Stimulated activated CD8-positive, alpha-beta memory T cell treated with anti-CD3 and anti-CD28 coated beads, Interleukin-12 subunit alpha, Interleukin-12 subunit beta, amount 100 ng/mL, for 1 hour (primary cell): ENCODE data around the gene CCDC9.
A peak's percentile ranks its signal among the peaks of the same experiment; 100 is the strongest.
"Not testable (repeated sequence)": the region's sequence is repeated elsewhere in the genome, so short reads cannot be mapped to it uniquely, and the experiment has no call there.

Experiments
- DNase-seq: peaks from one replicate; pipeline ENCODE4 v3.0.0-alpha.2; 2020; ENCODE audit warnings: low read depth

The CCDC9 gene

GRCh38 chr19:47261946-47262793 lies 5.8 kb downstream of the CCDC9 start:
- not testable (repeated sequence) for DNase-seq

- no peak for DNase-seq
These were observed 8.3 kb downstream of the CCDC9 start for GRCh38 chr19:47264629-47265028.

GRCh38 chr19:47266401-47266941 lies 10.1 kb downstream of the CCDC9 start:
- DNase-seq, result no peak

GRCh38 chr19:47267350-47267759 lies 11.0 kb downstream of the CCDC9 start:
- DNase-seq, result no peak

- DNase-seq, result no peak
These were observed 11.7 kb downstream of the CCDC9 start for GRCh38 chr19:47268028-47268427.

- DNase-seq, result no peak
These were observed 13.3 kb downstream of the CCDC9 start for GRCh38 chr19:47269596-47269995.

GRCh38 chr19:47270408-47270807 lies 14.1 kb downstream of the CCDC9 start:
- DNase-seq, result no peak

- no peak for DNase-seq
These were observed 15.6 kb downstream of the CCDC9 start for GRCh38 chr19:47271949-47272348.

GRCh38 chr19:47272448-47273312 lies 16.4 kb downstream of the CCDC9 start:
- peak; percentile 22 for DNase-seq

GRCh38 chr19:47273313-47274070 lies 17.2 kb downstream of the CCDC9 start:
- DNase-seq, result peak; percentile 82

- peak; percentile 100 for DNase-seq
These were observed 18.0 kb downstream of the CCDC9 start, which contains the start of gene INAFM1 for GRCh38 chr19:47274071-47274890. Gene INAFM1 (plus strand): TSS chr19:47274885. CDS start chr19:47274920, 35 bp downstream.

GRCh38 chr19:47274891-47275761 lies 18.8 kb downstream of the CCDC9 start:
- no peak for DNase-seq

- DNase-seq, result no peak
These were observed 19.6 kb downstream of the CCDC9 start for GRCh38 chr19:47275791-47276461.

GRCh38 chr19:47276513-47276912 lies 20.2 kb downstream of the CCDC9 start:
- not testable (repeated sequence) for DNase-seq

- DNase-seq, result peak; percentile 18
These were observed 24.0 kb downstream of the CCDC9 start for GRCh38 chr19:47280183-47280797.

GRCh38 chr19:47283405-47284059 lies 27.2 kb downstream of the CCDC9 start:
- DNase-seq, result no peak

GRCh38 chr19:47284324-47284899 lies 28.1 kb downstream of the CCDC9 start:
- peak; percentile 26 for DNase-seq

GRCh38 chr19:47296036-47296435 lies 39.7 kb downstream of the CCDC9 start:
- DNase-seq, result peak; percentile 68
